CD4-positive, alpha-beta T cell treated with Interleukin-4 for 1 hour (primary cell): ENCODE results near the gene TRANK1.
"Not testable (repeated sequence)": the region's sequence is repeated elsewhere in the genome, so short reads cannot be mapped to it uniquely, and the experiment has no call there.

Experiments used
- DNase-seq, 2 donors: peaks; one replicate each; pipeline ENCODE4 v3.0.0-alpha.2; 2020 to 2022

Gene TRANK1

GRCh38 chr3:36956155-36956554 is 11.3 kb upstream of the TRANK1 start:
- no peak for DNase-seq

- no peak for DNase-seq
These were observed 9.7 kb upstream of the TRANK1 start for GRCh38 chr3:36954452-36955134.

GRCh38 chr3:36947814-36948213 is 3.0 kb upstream of the TRANK1 start:
- not testable (repeated sequence) for DNase-seq

GRCh38 chr3:36945333-36945980 is 603 bp upstream of the TRANK1 start:
- no peak for DNase-seq

GRCh38 chr3:36944012-36944640 is 728 bp downstream of the TRANK1 start:
- peak in 1 of 2 donors; percentile 22 for DNase-seq

- no peak for DNase-seq
These were observed 1.3 kb downstream of the TRANK1 start for GRCh38 chr3:36943601-36944000.

- DNase-seq, result no peak
These were observed 2.1 kb downstream of the TRANK1 start for GRCh38 chr3:36942638-36943248.

- DNase-seq, result no peak
These were observed 3.2 kb downstream of the TRANK1 start for GRCh38 chr3:36941658-36942057.

- no peak for DNase-seq
These were observed 3.7 kb downstream of the TRANK1 start for GRCh38 chr3:36941162-36941561.

GRCh38 chr3:36937492-36937891 is 7.4 kb downstream of the TRANK1 start:
- no peak for DNase-seq

- DNase-seq, result no peak
These were observed 11.1 kb downstream of the TRANK1 start for GRCh38 chr3:36933540-36934296.

GRCh38 chr3:36931424-36931823 is 13.4 kb downstream of the TRANK1 start:
- not testable (repeated sequence) for DNase-seq

GRCh38 chr3:36928220-36928619 is 16.6 kb downstream of the TRANK1 start:
- no peak for DNase-seq

- no peak for DNase-seq
These were observed 18.5 kb downstream of the TRANK1 start for GRCh38 chr3:36926292-36926897.

GRCh38 chr3:36924744-36925521 is 19.9 kb downstream of the TRANK1 start:
- DNase-seq, result no peak

- DNase-seq, result no peak
These were observed 20.7 kb downstream of the TRANK1 start for GRCh38 chr3:36923981-36924743.

- peak in 1 of 2 donors; percentile 30 for DNase-seq
These were observed 21.3 kb downstream of the TRANK1 start for GRCh38 chr3:36923523-36923943.

GRCh38 chr3:36920884-36921567 is 23.8 kb downstream of the TRANK1 start:
- DNase-seq, result no peak

GRCh38 chr3:36919439-36920160 is 25.3 kb downstream of the TRANK1 start:
- DNase-seq, result no peak

GRCh38 chr3:36918050-36918449 is 26.8 kb downstream of the TRANK1 start:
- no peak for DNase-seq
